HS-5 (cell line): ENCODE measurements around the gene KRTAP10-9.
"Not testable (repeated sequence)": the region's sequence is repeated elsewhere in the genome, so short reads cannot be mapped to it uniquely, and the experiment has no call there.

Source experiments
- DNase-seq: peaks from one replicate; pipeline ENCODE4 v3.0.0-alpha.2; 2012; ENCODE audit warnings: low read depth

KRTAP10-9 gene

DNA sequence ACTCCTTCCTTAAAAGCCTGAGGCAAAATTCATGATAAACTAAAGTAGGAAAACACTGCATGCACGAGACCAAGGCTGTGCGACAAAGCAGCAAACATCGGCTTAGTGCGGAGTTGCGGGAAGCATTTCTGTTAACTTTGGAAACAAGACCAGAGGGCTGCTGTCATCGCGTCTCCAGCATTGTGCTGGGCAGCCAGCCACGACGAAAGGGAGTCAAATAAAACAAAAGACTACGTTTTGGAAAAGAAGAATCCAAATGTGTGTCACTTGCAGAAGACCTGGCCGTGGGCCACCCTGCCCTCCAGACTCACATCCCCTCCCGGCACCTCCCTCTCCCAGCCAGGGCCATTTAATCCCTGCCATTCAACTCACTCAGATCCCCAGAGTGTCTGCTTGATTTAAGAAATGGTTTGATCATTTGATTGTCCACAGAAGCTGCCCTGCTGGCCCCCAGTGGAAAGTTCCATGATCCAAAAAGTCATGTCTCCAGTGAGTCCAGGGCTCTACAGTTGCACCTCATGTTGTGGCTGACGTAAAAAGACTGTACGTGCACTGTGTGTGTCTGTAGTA, 16.9 kb downstream of the KRTAP10-9 start:
- no peak for DNase-seq

GRCh38 chr21:44644878-44645277, 18.0 kb downstream of the KRTAP10-9 start:
- DNase-seq = no peak

GRCh38 chr21:44646366-44647221, 19.7 kb downstream of the KRTAP10-9 start, which contains the start of gene KRTAP10-11:
KRTAP10-11 (plus strand) TSS chr21:44646414; CDS start chr21:44646459, 45 bp downstream.
- not testable (repeated sequence) for DNase-seq

DNA sequence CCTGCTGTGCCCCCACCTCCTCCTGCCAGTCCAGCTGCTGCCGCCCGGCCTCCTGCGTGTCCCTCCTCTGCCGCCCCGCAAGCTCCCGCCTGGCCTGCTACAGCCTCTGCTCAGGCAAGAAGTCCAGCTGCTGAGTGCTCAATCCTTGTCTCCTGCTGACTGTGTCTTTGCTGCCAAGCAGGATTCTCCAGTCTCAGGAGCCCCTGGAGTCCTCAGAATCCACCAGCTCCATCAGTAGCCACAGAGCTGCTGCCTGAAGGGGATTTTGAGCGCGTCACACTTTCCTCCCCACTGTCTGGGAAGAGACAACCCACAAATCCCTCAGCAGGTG, 20.3 kb downstream of the KRTAP10-9 start:
- DNase-seq = no peak

GRCh38 chr21:44648557-44649311, 21.8 kb downstream of the KRTAP10-9 start:
- DNase-seq = no peak

DNA sequence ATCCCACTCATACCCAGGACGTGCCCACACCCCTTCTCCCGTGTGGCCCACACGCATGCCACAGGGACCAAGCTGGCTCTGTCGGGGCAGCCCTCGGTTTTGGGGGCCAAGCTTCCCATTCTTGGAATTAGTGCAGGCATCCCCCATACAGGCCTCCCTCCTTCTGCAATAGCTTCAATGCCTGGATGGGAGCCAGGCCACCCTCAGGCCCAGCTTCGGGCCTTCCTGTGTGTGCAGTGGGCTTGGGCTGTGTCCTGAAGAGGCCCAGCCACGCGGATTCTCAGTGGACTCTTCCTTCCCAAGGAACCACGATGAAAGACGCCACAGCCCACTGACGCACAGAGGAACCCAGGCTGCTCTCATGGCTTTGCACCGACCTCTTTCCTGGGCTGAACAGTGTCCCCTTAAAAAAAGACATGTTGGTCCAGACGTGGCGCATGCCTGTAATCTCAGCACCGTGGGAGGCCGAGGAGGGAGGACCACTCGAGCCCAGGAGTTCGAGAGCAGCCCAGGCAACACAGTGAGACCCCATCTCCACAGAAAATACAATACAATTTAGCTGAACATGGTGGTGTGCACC, 22.7 kb downstream of the KRTAP10-9 start:
- no peak for DNase-seq

DNA sequence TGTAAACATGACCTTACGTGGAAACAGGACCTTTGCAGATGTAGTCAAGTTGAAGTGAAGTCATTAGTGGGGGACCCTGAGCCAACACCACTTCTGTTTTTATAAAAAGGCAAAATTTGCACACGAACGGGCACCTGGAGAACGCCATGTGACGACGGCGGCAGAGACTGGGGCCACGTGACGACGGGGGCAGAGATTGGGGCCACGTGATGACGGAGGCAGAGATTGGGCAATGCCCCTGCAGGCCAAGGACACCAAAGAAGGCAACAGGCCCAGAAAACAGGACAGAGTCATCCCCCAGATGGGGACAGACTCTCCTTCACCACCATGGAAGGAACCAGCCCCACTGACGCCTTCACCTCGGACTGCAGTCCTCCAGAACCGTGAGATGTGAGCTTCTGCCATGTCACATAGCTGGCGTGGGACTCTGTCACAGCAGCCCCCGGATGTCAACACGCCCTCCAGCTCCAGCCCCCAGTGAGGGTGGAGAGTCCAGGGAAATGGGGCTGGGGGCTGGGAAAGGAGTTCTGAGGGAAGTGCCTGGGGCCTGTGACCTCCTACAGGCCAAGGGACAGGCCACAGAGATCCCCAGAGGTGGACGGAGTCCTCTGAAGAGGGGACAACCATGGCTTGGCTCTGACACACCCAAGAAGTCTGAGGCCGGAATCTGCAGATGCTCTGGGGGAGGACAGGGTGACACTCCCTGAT, 23.5 kb downstream of the KRTAP10-9 start:
- DNase-seq = no peak

DNA sequence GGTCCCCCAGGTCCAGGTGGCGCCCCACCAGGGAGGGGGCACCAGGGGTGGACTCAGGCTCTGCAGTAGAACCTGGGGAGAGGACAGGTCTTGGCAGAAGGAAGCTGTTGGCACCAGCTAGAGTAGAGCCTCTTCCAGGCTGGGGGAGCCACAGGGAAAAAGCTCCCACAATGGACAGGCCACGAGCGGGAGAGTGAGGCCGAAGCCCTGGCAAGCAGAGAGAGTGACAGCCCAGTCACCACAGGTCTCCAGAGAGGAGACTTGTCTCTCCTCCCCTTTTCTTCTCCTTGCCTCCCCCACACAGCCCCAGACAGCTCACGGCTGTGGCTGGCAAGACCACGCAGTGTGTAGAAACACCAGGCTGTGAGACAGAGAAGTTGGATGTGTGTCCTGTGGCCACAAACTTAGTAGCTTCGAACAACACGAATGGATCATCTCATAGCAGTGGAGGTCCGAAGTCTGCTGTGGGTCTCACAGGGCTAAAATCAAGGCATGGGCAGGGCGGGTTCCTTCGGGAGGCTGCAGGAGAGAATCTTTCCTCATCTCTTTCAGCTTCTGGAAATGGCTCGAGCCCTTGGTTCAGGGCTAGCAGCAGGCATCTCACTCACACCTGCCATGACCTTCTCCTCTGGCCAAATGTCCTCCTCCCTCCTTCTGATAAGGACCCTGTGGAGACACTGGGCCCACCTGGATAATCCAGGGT, 24.2 kb downstream of the KRTAP10-9 start:
- no peak for DNase-seq

- no peak for DNase-seq
Measured at GRCh38 chr21:44653123-44653522, 26.2 kb downstream of the KRTAP10-9 start.

DNA sequence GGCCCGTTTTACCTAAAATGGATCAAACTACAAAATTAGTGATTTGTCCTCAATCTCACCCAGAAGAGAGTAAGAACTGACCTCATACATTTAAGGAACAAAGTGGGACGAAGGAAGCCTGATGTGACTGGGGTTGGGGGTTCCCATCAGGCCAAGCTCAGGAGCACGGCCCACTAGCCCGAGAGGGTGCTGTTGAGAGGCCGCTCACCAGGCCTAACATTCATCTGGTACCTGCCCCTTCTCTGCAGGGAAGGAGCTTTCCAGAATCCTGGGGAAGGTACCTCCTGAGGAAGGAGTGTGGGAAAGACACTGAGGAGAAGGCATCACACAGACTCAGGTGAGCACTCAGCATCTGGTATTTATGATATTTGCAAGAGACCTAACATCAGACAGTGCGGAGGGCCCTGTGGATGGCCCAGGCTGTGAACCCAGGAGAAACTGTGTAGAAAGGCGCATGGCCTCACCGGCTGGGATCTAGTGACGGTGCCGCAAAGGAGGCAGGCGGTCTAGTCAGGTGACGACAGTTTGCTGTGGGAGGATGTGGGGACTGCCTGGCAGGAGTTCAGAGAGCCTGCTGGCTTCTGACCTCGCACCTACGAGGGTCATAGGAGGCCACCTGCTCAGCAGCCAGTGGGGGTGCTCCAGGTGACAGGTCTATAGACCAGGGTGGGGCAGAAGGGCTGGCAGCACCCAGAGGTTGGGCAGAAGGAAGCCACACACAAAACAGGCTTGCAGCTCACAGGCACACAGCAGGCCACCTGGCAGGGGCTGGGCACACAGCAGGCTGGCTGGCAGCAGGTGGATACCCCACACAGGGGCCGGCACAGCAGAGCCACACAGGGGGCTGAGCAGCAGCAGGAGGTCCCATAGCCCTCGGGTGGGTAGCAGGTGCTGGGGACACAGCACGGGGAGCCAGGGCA, 27.0 kb downstream of the KRTAP10-9 start:
- DNase-seq = no peak

- no peak for DNase-seq
Measured at GRCh38 chr21:44654576-44655175, 27.8 kb downstream of the KRTAP10-9 start, which contains the start of gene KRTAP12-4. KRTAP12-4 (minus strand) TSS chr21:44654659; CDS start chr21:44654614, 45 bp downstream.

GRCh38 chr21:44656868-44657267, 30.0 kb downstream of the KRTAP10-9 start:
- DNase-seq = no peak

GRCh38 chr21:44657635-44658540, 31.0 kb downstream of the KRTAP10-9 start, which contains the start of gene KRTAP12-3:
KRTAP12-3 (plus strand) TSS chr21:44657932; CDS start chr21:44657980, 48 bp downstream.
- no peak for DNase-seq

DNA sequence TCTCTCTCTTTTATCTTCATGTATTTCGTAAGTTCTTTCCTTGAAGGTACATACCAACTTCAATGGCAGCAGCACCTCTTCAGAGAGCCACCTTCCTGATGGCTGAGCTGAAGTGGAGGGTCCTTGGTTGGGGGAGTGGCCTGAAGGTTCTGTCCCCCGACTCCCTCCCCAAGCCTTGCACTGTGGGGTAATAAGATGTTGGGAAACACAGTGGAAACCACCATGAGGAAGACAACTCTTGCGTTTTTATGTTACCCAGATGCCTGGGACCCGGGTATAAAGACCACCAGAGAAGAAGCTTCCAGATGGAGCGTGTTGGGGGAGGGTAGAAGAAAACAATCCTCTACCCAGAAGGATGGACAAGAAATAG, 31.6 kb downstream of the KRTAP10-9 start:
- DNase-seq = no peak

GRCh38 chr21:44658913-44659595, 32.2 kb downstream of the KRTAP10-9 start:
- no peak for DNase-seq

- not testable (repeated sequence) for DNase-seq
Measured at GRCh38 chr21:44661567-44661966, 34.7 kb downstream of the KRTAP10-9 start.

DNA sequence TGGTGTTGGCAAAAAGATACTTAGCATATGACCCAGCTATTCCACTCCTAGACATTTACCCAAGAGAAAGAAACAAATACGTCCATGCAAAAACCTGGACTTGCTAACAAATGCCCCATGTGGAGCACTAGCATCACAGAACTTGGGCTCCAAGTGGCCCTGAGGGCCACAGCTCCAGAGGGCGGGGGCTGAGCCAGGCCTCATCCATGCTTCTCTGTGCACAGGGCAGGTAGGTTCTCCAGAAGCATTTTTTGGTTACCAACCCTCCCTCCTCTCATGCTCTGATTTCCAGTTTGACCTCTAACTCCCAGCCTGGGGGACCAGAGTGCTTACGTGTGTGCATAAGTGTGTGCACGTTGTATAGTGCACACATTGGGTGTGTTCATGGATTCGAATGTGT, 37.8 kb downstream of the KRTAP10-9 start:
- no peak for DNase-seq
